C4-2B (cell line): Measurements from ENCODE around the gene C20orf144.

Source experiments
- CTCF ChIP-seq: fragments of 450-650 bp; conservative IDR thresholded peaks from 2 replicates; pipeline ENCODE4 v1.5.1; 2017; ENCODE audit warnings: mild to moderate bottlenecking
- ZFX ChIP-seq: fragments of 450-650 bp; IDR thresholded peaks from 2 replicates; pipeline ENCODE4 v1.6.1; 2017

- no peak for TF ChIP-seq CTCF
- TF ChIP-seq ZFX = peak; percentile 24; the same call in 1 of the 2 replicates
Observed at GRCh38 chr20:33674294-33675135, 12.4 kb downstream of the C20orf144 start, which contains the start of gene NECAB3.
